ENCODE data around the gene TRABD. TPM values are rescaled to one million over a fixed set of nuclear protein-coding genes. Genes with fewer than 3 reads are reported as not detected.

Gene TRABD
- total RNA-seq, 4 donors from 2014 or later: 18.3 to 31.0 (median 22.3) TPM

DNA sequence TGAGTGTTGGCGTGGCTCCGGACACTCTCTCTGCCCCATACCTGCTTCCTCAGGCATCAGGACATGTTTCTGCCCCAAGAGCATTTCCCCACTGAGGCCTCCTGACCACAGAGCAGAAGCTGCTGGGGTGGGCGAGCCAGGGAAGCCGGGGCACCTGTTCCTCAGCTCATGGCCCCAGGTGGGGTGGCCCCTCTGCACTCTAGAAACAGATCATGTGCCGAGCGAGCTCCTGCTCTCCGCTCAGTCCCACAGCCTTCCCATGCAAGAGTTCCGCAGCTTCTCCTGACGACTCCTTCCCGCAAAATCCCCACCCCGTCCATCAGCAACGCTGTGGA is 37.6 kb upstream of the TRABD start:
- TF ChIP-seq, protein P1, sequence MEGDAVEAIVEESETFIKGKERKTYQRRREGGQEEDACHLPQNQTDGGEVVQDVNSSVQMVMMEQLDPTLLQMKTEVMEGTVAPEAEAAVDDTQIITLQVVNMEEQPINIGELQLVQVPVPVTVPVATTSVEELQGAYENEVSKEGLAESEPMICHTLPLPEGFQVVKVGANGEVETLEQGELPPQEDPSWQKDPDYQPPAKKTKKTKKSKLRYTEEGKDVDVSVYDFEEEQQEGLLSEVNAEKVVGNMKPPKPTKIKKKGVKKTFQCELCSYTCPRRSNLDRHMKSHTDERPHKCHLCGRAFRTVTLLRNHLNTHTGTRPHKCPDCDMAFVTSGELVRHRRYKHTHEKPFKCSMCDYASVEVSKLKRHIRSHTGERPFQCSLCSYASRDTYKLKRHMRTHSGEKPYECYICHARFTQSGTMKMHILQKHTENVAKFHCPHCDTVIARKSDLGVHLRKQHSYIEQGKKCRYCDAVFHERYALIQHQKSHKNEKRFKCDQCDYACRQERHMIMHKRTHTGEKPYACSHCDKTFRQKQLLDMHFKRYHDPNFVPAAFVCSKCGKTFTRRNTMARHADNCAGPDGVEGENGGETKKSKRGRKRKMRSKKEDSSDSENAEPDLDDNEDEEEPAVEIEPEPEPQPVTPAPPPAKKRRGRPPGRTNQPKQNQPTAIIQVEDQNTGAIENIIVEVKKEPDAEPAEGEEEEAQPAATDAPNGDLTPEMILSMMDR (IDR thresholded peaks at IDR 0.05): no peak
- DNase-seq (ENCODE audit: extremely low spot score): no peak
- Histone ChIP-seq H3K9me3 (no peaks in the 10 kb centered on the region), H3K27me3 (peaks cover 0 to 12% (median 0%) of the 10 kb centered on the region in 4 donors), H3K4me1 (peaks cover 2 to 16% (median 9%) of the 10 kb centered on the region in 4 donors), H3K4me3 (no peak overlapping the region), H3K27ac (replicated peaks in 1 of 4) (no peak overlapping the region), H3K36me3 (no peaks in the 10 kb centered on the region)
- intact Hi-C loops (cut with DNase I): loop anchor here (2.0 kb wide), 1 partner anchor 61 kb away; no protein-coding TSS in a partner anchor
- WGBS: 92% methylated on average over 7 of the region's 12 CpGs

DNA sequence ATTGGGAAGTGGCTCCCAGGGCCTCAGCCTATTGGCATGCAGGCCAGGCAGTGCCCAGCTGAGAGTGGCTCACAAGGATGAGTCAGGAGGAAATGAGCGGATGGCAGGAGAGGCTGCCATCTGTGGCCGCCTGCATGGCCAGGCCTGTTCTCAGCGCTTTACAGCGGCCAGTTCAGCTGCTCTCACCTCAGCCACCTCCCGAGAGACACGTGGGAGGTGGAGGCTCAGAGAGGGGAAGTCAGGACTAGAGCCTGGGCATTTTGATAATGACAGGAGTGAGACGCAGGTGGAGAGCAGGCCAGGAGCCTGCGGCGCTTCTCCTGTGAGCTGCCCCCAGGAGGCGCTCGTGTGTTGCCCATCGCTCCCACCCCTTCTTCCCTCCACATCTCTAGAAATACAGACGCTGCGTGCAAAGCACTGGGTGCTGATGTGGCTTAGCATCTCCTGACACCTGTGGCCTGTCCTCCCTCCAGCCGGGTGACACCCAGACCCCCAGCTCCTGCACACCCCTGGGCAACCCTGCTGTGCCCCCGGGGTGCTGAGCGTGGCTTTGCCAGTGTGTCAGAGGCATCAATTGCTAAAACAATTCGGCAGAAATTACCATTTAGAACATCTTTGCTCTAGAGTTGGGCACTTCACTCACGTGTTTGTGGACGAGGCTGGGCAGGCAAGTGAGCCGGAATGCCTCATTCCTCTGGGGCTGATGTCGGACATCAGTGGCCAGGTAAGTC is 36.6 kb upstream of the TRABD start:
- TF ChIP-seq, protein P1 (IDR thresholded peaks at IDR 0.05): peak; percentile 49 to 61 (median 50)
- TF ChIP-seq POLR2AphosphoS5 (IDR thresholded peaks at IDR 0.05): no peak
- 58% methylated on average over 20 of the region's 22 CpGs for WGBS
- peaks cover 2 to 16% (median 9%) of the 10 kb centered on the region in 4 donors for H3K4me1 ChIP-seq
- DNase-seq (ENCODE audit: extremely low spot score): no peak
- no peak overlapping the region for H3K27ac ChIP-seq (replicated peaks in 1 of 4)
- H3K4me3 ChIP-seq: no peak overlapping the region
- no peaks in the 10 kb centered on the region for H3K36me3 ChIP-seq
- no peaks in the 10 kb centered on the region for H3K9me3 ChIP-seq
- intact Hi-C loops (cut with DNase I): loop anchor here (2.0 kb wide), 1 partner anchor 60 kb away; no protein-coding TSS in a partner anchor
- peaks cover 0 to 7% (median 0%) of the 10 kb centered on the region in 4 donors for H3K27me3 ChIP-seq

DNA sequence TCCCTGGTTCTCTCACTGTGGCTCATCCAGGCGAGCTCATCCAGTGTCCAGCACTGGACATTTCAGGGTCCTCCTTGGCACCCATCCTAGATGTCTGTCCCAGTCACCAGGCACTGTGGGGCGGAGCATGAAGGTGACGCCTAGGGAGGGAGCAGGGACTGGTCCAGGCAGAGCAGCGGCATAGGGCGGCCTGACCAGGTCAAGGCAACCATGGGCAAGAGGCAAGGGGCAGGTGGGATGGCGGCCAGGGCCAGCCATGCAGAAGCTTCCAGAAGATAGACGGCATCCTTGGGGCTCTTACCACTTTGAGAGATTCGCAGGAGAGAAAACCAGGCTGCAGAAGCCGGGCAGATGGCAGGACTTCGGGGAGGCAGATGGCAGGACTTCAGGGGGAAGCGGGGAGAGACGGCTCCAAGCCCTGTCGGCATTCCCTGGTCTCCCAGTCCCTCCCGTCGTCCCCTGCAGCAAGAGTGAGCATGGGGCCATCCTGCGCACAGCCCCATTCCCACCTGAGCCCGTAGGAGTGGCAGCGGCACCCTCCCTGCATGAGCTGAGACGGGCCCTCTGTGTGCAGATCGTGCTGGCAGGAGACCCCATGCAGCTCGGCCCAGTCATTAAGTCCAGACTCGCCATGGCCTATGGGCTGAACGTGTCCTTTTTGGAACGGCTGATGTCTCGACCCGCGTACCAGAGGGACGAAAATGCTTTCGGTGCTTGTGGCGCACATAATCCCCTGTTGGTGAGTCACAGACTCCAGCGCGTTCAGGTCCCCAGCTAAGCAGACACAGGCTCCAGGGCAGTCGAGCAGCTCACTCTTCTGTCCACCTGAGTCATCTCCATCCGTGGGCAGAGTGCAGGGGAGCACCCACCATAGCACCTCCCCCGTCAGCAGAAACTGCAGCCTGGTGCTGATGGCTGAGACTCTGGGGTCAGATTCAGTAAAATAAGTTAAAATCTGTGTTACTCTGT is 35.3 kb upstream of the TRABD start:
- no peak for DNase-seq (ENCODE audit: extremely low spot score)
- H3K27me3 ChIP-seq: peaks cover 0 to 6% (median 0%) of the 10 kb centered on the region in 4 donors
- no peak for TF ChIP-seq POLR2AphosphoS5 (IDR thresholded peaks at IDR 0.05)
- TF ChIP-seq POLR2A (IDR thresholded peaks at IDR 0.05; ENCODE audit: low read depth): no peak
- TF ChIP-seq, protein P1 (IDR thresholded peaks at IDR 0.05): no peak
- TF ChIP-seq EP300 (IDR thresholded peaks at IDR 0.05): no peak
- H3K27ac ChIP-seq (replicated peaks in 1 of 4): no peak overlapping the region
- peaks cover 2 to 16% (median 9%) of the 10 kb centered on the region in 4 donors for H3K4me1 ChIP-seq
- H3K9me3 ChIP-seq: no peaks in the 10 kb centered on the region
- H3K36me3 ChIP-seq: no peaks in the 10 kb centered on the region
- WGBS: 96% methylated on average over 14 of the region's 35 CpGs
- no peak overlapping the region for H3K4me3 ChIP-seq
- intact Hi-C loops (cut with DNase I): no loop called here

DNA sequence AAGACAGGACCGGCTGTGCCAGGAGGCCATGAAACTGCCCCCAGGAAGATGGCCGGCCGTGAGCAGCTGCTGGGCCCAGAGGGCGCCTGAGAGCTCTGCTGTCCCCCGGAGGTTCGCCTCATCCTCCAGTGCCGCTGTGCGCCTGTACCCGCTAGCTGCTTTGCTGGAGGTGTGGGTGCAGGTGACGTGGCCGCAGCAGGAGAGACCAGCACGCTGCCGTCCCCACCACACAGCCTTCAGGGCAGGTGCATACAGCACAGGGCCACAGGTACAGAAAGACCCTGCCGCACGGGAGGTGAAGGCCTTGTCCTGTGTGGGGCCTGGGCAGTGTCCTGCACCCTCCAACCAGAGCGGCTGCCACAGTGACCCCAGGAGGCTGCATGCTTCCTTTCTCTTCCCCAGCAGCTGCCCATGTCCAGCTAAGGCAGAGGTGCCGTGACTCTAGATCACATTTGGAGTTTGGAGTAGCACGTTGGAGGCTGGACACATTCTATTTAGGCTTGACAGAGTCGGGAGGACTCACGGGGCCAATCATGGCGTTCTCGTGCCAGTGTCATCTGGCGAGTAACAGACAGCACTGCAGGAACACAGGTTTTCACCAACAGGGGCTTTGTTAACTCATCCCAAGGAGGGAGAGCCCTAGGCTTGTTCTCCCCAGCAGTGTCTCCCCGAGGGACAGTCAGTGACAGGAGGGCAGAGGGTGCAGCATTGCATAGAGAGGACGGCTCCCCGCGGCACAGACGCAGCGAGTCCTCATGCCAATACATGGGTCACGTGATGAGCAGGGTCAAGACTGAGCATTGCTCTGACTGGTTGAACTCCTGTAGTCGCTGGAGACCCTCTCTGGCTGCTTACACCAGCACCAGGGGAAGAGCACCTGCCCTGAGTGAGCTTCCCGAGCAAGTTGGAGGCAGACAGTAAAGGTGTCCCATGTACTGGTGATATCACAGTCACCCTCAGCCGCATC is 33.9 kb upstream of the TRABD start:
- Histone ChIP-seq H3K27me3 (no peaks in the 10 kb centered on the region), H3K27ac (replicated peaks in 1 of 4) (no peak overlapping the region), H3K4me1 (peaks cover 0 to 9% (median 4%) of the 10 kb centered on the region in 4 donors), H3K4me3 (no peak overlapping the region), H3K9me3 (no peaks in the 10 kb centered on the region), H3K36me3 (no peaks in the 10 kb centered on the region)
- TF ChIP-seq, protein P1 (IDR thresholded peaks at IDR 0.05): no peak
- no peak for TF ChIP-seq POLR2A (IDR thresholded peaks at IDR 0.05; ENCODE audit: low read depth)
- no peak for TF ChIP-seq EP300 (IDR thresholded peaks at IDR 0.05)
- TF ChIP-seq POLR2AphosphoS5 (IDR thresholded peaks at IDR 0.05): no peak
- intact Hi-C loops (cut with DNase I): no loop called here
- no peak for DNase-seq (ENCODE audit: extremely low spot score)
- 75% methylated on average over 15 of the region's 33 CpGs for WGBS

Data from esophagus muscularis mucosa (tissue), 4 donors.